Astrocyte of the cerebellum (primary cell): ENCODE measurements around the gene TXNDC2.

Experiments
- DNase-seq: peaks from one replicate; pipeline ENCODE4 v3.0.0-alpha.2; 2011; ENCODE audit warnings: low read depth
- H3K4me3 ChIP-seq: 2 replicates; pipeline ENCODE4 v1.5.1; 2011; ENCODE audit warnings: mild to moderate bottlenecking, low read depth, low read length, moderate library complexity
- CTCF ChIP-seq: IDR thresholded peaks from 2 replicates; pipeline ENCODE4 v1.5.1; 2012; ENCODE audit warnings: low read length, low read depth, moderate library complexity, mild to moderate bottlenecking; ENCODE audit errors: missing control alignments
- in situ Hi-C: cut with HindIII; loops from 2 replicates; pipeline ENCODE4 v1.10.0; 2017; ENCODE audit warnings: low sequenced_read_pairs

Gene TXNDC2

GRCh38 chr18:9865764-9866490 lies 19.8 kb upstream of the TXNDC2 start:
- in situ Hi-C loops, result loop anchor here (5.0 kb wide), 1 partner anchor 56 kb away; no protein-coding TSS in a partner anchor
- no peak for DNase-seq
- no peak for TF ChIP-seq CTCF
- H3K4me3 ChIP-seq, result no peak overlapping the region

- no peak for TF ChIP-seq CTCF
- in situ Hi-C loops, result loop anchor here (5.0 kb wide), 1 partner anchor 56 kb away; no protein-coding TSS in a partner anchor
- DNase-seq, result no peak
These were observed 19.1 kb upstream of the TXNDC2 start for GRCh38 chr18:9866627-9867026.

GRCh38 chr18:9867071-9867594 lies 18.6 kb upstream of the TXNDC2 start:
- DNase-seq, result no peak
- H3K4me3 ChIP-seq, result no peak overlapping the region
- TF ChIP-seq CTCF, result no peak
- in situ Hi-C loops, result loop anchor here (5.0 kb wide), 1 partner anchor 55 kb away; no protein-coding TSS in a partner anchor

More at GRCh38 chr18:9866627-9867026, 19.1 kb upstream of the TXNDC2 start:
- no peak overlapping the region for H3K4me3 ChIP-seq

- no peak for TF ChIP-seq CTCF
- DNase-seq, result no peak
- H3K4me3 ChIP-seq, result no peak overlapping the region
- in situ Hi-C loops, result loop anchor here (5.0 kb wide), 1 partner anchor 53 kb away; no protein-coding TSS in a partner anchor
These were observed 16.7 kb upstream of the TXNDC2 start for GRCh38 chr18:9868857-9869714.

- no peak overlapping the region for H3K4me3 ChIP-seq
- no peak for TF ChIP-seq CTCF
- DNase-seq, result no peak
- in situ Hi-C loops, result loop anchor here (5.0 kb wide), 1 partner anchor 52 kb away; no protein-coding TSS in a partner anchor
These were observed 15.9 kb upstream of the TXNDC2 start for GRCh38 chr18:9869715-9870430.
